Activated T-cell treated with anti-CD3 and anti-CD28 coated beads, Interleukin-2, amount 50 U/mL, for 4 hours (primary cell): Measurements from ENCODE around the gene CLEC18B. TPM values are rescaled to one million over a fixed set of nuclear protein-coding genes. Genes with fewer than 3 reads are reported as not detected.
"Not testable (repeated sequence)": the region's sequence is repeated elsewhere in the genome, so short reads cannot be mapped to it uniquely, and the experiment has no call there.

Experiments used
- ATAC-seq, 2 donors: fragments of 200-7000 bp; cut with Tn5 transposase; one replicate each; pipeline ENCODE4 v1.10.0; 2021
- DNase-seq: peaks from one replicate; pipeline ENCODE4 v3.0.0-alpha.2; 2020
- H3K27me3 Mint-ChIP-seq: one replicate; pipeline ENCODE4 v1.8.0; 2021; ENCODE audit warnings: low read depth, mixed read lengths
- H3K36me3 Mint-ChIP-seq: one replicate; pipeline ENCODE4 v1.8.0; 2022; ENCODE audit warnings: mixed read lengths; ENCODE audit not compliant: insufficient read depth
- H3K4me1 Mint-ChIP-seq: one replicate; pipeline ENCODE4 v1.8.0; 2021; ENCODE audit warnings: low read depth, mixed read lengths
- H3K4me3 Mint-ChIP-seq: one replicate; pipeline ENCODE4 v1.8.0; 2021; ENCODE audit warnings: mild to moderate bottlenecking, moderate library complexity, mixed read lengths
- H3K9me3 Mint-ChIP-seq: one replicate; pipeline ENCODE4 v1.8.0; 2021; ENCODE audit warnings: mixed read lengths
- total RNA-seq, 3 donors: library from RNA; stranded (reverse); gene quantifications; one replicate each; pipeline ENCODE4 v1.2.1, GENCODE V29; 2021

CLEC18B gene
- total RNA-seq, 3 donors from 2014 or later = 0.25 to 1.1 (median 0.79) TPM

DNA sequence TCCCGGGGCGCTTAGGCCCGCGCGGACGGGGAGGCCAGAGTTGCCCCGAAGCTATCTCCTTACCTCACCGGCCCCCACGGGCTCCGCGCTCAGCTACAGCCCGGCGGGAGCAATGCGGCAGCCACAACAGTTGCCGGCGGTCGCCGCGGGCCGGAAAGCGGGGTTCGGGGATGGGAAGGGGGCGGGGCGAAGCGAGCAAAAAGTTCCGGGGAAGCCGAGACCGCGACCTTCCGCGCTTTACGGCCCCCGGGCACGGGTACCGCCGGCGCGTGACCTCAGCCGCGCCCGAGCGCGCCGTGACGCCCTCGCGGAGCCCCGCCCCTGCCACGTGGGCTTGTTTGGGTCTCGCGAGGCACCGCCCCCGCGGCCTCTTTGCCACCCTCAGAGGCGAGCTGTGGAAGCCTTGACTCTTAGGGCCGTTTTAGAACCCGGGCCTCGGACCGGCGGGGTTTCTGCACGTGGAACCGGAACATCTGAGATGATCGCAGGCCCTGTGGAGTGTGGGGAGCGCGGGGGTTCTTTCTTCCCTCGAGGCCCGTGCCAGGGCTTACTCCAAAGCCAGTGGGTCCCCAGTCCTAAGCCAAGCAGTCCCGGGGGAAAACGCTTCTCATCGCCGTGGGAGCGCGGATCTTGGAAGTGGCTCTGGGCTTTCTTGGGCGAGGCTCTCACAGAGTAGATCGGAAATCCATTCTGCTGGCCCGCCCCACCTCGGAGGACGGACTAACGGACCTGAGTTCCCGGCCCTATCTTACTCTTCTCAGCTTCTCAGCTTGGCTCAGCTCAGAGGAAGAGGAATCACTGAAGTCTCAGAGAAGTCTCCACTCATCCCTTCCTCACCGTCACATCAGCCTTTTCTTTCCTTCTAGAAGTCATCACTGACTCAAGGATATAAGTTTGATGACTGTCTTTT is 53.0 kb downstream of the CLEC18B start:
- not testable (repeated sequence) for H3K27me3 Mint-ChIP-seq, H3K9me3 Mint-ChIP-seq, H3K36me3 Mint-ChIP-seq
- Mint-ChIP-seq H3K4me3 (peak overlapping the region; percentile 94), H3K4me1 (peaks cover 16% of the 10 kb centered on the region)
- peak; percentile 94 to 95 for ATAC-seq
- DNase-seq = peak; percentile 100

DNA sequence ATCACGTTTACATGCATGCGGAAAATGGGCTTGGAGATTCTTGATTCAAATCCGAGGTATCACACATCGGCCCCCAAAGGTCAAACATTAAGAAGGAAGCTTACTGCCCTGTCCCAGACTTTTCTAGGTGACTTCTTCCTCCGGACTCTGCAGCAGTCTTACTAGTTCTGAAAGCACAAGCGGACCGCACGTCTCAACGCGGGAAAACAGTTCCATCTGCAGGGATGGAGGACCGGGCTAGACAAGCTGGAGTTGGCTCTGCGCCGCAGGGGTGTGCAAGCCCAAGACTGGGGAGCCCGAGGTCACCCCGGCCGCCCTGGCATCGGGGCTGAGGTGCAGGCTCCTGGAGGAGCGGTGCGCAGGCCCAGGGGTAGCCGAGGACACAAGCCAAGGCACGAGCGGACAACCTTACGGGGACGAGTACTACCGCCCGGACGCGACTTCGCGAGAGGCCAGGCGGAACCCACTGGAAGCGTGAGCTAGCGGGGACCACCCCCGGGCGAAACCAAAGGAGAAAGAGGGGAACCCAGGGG is 53.7 kb downstream of the CLEC18B start:
- not testable (repeated sequence) for H3K9me3 Mint-ChIP-seq, H3K27me3 Mint-ChIP-seq, H3K36me3 Mint-ChIP-seq
- ATAC-seq = peak; percentile 44
- Mint-ChIP-seq H3K4me1 (peaks cover 16% of the 10 kb centered on the region), H3K4me3 (peak overlapping the region; percentile 94)
- DNase-seq = peak; percentile 28

DNA sequence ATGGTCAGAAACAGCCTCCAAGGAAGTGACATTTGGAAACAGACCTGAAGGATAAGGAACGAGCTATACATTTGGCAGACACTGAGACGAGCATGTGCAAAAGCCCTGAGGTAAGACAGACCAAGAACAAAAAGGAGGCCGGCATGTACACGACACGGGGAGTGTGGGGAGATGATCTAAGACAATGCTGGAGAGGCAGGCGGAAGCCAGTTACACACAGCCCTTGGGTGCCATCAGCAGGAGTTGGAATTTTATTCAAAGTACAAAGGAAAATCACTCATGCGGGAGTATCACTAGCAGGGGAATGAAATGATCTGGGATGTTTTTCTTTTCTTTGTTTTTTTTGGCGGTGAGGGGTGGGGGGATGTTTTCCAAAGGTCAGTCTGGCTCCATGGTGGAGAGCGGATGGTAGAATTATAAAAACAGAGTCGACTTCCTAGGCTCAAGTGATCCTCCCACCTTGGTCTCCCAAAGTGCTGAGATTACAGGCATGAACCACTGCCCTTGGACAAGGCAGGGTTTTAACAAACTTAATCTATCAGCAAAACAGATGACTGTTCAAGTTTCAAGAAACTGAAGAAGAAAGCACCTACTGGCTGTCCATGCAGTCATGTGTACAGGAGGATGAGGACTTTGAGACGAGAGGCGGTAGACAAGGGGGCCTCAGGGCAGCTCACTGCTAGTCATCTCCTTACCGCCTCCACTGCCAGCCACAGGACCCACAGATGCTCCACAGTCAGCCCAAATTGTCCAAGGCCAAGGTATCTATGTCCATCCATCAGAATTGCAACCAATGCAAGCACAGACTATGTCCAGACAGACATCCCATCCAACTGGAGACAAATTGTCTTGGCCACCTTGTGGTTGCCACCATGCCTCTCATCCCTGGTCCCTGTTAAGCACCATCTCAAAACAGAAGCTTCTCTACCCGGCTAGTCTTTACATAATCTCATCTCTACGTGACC is 59.4 kb downstream of the CLEC18B start:
- H3K36me3 Mint-ChIP-seq, DNase-seq, H3K27me3 Mint-ChIP-seq, H3K9me3 Mint-ChIP-seq, H3K4me3 Mint-ChIP-seq: not testable (repeated sequence)
- ATAC-seq = peak in 1 of 2 donors; percentile 27
- peaks cover 11% of the 10 kb centered on the region for H3K4me1 Mint-ChIP-seq

Other genes starting within 250 kb of the CLEC18B start
- gene PSMD7, start 124.7 kb downstream of the CLEC18B start, total RNA-seq = 100 to 1,000 TPM; 214 to 218 (median 217) TPM
- 1 to 10 TPM in 2 of 3 donors, not detected in 1; 1.4 to 2.7 TPM for gene NPIPB15, start 45.2 kb downstream of the CLEC18B start, total RNA-seq
- gene GLG1, start 185.6 kb upstream of the CLEC18B start, total RNA-seq = 10 to 100 TPM; 45.1 to 52.4 (median 45.4) TPM
- 10 to 100 TPM; 70.8 to 97.0 (median 76.3) TPM for gene RFWD3, start 245.4 kb upstream of the CLEC18B start, total RNA-seq